Hindlimb muscle (tissue), 1 donor: ENCODE results near the gene PROM2. TPM values are rescaled to one million over a fixed set of nuclear protein-coding genes. Genes with fewer than 3 reads are reported as not detected.

ENCODE experiments used
- polyA plus RNA-seq: library from polyadenylated mRNA; unstranded; fragments of 120-200 nt; gene quantifications from one replicate; pipeline ENCODE4 v1.2.1, GENCODE V29; 2013; ENCODE audit not compliant: insufficient read length

PROM2 gene
- polyA plus RNA-seq, 1 donor: 1.4 TPM

Other genes with a start within 250 kb of the PROM2 start
- 5.2 TPM for gene MAL, start 248.7 kb upstream of the PROM2 start, polyA plus RNA-seq
- 61.1 TPM for gene MRPS5, start 152.6 kb upstream of the PROM2 start, polyA plus RNA-seq
- gene ZNF514, start 114.6 kb upstream of the PROM2 start, polyA plus RNA-seq: 22.2 TPM
- 5.2 TPM for gene ZNF2, start 108.6 kb upstream of the PROM2 start, polyA plus RNA-seq
- gene ZNF892, start 66.9 kb upstream of the PROM2 start, polyA plus RNA-seq: 2.4 TPM
- gene KCNIP3, start 22.9 kb downstream of the PROM2 start, polyA plus RNA-seq: 5.8 TPM
- gene FAHD2A, start 128.3 kb downstream of the PROM2 start, polyA plus RNA-seq: 23.7 TPM
- not detected for gene TRIM43B, start 210.3 kb downstream of the PROM2 start, polyA plus RNA-seq